C4-2B (cell line): ENCODE results near the gene NHSL1.
A peak's percentile ranks its signal among the peaks of the same experiment; 100 is the strongest.

ENCODE experiments used
- ZFX ChIP-seq: fragments of 450-650 bp; IDR thresholded peaks from 2 replicates; pipeline ENCODE4 v1.6.1; 2017
- TF ChIP-seq, protein P1 (sequence below): fragments of 450-650 bp; conservative IDR thresholded peaks from 2 replicates; pipeline ENCODE4 v1.5.1; 2017; ENCODE audit warnings: mild to moderate bottlenecking

DNA sequence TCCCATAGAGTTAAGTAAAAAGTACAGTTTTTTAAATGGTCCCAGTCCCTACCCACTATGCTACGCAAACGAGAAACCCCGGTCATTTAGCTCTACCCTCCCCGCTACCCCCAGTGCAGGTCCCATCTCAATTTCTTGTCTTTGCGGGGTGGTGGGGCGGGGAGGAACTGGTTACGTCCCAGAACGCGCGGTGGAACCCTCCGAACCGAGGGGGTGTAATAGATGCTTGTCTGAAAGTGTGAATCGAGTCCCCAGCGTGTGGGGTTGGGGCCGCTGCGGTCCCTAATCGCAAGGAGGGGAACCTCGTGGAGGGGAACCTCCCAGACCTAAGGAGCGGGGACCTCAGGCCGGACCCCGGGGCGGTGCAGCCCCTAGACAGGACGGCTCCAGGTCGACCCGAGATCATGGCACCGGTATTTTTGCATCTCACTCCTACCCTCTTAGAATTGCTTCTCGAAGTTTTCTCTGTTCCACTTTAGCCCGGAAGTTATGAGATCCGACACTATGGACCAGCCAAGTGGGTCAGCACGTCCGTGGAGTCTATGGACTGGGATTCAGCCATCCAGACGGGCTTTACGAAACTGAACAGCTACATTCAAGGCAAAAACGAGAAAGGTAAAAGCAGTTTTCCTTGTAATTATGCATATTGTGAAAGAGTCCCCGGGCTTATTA lies 94.5 kb downstream of the NHSL1 start:
- TF ChIP-seq, protein P1, sequence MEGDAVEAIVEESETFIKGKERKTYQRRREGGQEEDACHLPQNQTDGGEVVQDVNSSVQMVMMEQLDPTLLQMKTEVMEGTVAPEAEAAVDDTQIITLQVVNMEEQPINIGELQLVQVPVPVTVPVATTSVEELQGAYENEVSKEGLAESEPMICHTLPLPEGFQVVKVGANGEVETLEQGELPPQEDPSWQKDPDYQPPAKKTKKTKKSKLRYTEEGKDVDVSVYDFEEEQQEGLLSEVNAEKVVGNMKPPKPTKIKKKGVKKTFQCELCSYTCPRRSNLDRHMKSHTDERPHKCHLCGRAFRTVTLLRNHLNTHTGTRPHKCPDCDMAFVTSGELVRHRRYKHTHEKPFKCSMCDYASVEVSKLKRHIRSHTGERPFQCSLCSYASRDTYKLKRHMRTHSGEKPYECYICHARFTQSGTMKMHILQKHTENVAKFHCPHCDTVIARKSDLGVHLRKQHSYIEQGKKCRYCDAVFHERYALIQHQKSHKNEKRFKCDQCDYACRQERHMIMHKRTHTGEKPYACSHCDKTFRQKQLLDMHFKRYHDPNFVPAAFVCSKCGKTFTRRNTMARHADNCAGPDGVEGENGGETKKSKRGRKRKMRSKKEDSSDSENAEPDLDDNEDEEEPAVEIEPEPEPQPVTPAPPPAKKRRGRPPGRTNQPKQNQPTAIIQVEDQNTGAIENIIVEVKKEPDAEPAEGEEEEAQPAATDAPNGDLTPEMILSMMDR, result no peak
- TF ChIP-seq ZFX, result 0 out of 2 replicates have a peak, but pooled peaks have one; percentile 30
